ENCODE measurements around the gene KRTAP1-3. TPM values are rescaled to one million over a fixed set of nuclear protein-coding genes. Genes with fewer than 3 reads are reported as not detected.
"Not testable (repeated sequence)": the region's sequence is repeated elsewhere in the genome, so short reads cannot be mapped to it uniquely, and the experiment has no call there.

Gene KRTAP1-3
- total and polyA plus RNA-seq, 7 donors: not detected

DNA sequence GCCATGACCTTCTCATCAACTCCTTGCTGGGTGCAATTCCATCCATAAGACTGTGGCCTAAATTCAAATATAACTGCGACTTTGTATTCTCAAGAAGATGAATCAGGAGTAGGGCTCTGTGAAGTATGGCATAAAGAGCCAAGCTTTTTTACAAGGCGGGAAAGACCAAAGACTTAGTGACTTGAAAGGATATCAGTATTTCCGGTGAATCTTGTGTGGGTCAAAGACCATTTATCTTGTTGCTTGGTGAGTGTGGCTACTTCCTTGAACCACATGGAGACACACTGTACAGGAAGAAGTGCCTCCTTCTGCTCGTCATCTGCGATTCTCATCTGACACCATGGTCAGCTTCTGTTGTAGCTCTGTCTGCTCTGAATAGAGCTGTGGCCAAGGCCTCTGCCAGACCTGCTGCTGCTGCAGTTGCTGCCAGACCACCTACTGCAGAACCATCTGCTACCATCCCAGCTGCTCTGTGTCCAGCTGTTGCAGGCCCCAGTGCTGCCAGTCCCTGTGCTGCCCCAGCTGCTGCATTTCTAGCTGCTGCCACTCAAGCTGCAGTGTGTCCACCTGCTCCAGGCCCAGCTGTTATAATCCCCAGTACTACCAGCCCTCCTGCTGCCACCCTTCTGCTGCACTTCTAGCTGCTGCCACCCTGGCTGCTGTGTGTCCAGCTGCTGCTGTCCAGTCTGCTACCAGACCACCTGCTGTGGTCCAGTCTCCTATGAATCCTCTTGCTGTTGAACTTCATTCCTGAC, 37.1 kb upstream of the KRTAP1-3 start:
- Histone ChIP-seq H3K4me3 (no peak overlapping the region), H3K4me1 (no peaks in the 10 kb centered on the region), H3K27me3 (ENCODE audit: insufficient read depth in 3 of 3, low read length in 2 of 3) (peaks cover 0 to 4% (median 0%) of the 10 kb centered on the region in 3 donors), H3K27ac (no peak overlapping the region), H3K36me3 (ENCODE audit: insufficient read depth in 1 of 2, low read depth in 1 of 2) (no peaks in the 10 kb centered on the region), H3K9me3 (no peaks in the 10 kb centered on the region)
- DNase-seq (no peak), ATAC-seq (no peak)
- TF ChIP-seq, protein P1, sequence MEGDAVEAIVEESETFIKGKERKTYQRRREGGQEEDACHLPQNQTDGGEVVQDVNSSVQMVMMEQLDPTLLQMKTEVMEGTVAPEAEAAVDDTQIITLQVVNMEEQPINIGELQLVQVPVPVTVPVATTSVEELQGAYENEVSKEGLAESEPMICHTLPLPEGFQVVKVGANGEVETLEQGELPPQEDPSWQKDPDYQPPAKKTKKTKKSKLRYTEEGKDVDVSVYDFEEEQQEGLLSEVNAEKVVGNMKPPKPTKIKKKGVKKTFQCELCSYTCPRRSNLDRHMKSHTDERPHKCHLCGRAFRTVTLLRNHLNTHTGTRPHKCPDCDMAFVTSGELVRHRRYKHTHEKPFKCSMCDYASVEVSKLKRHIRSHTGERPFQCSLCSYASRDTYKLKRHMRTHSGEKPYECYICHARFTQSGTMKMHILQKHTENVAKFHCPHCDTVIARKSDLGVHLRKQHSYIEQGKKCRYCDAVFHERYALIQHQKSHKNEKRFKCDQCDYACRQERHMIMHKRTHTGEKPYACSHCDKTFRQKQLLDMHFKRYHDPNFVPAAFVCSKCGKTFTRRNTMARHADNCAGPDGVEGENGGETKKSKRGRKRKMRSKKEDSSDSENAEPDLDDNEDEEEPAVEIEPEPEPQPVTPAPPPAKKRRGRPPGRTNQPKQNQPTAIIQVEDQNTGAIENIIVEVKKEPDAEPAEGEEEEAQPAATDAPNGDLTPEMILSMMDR (IDR thresholded peaks at IDR 0.05): no peak
- intact Hi-C loops (cut with DNase I): no loop called here
- 64 to 77% (median 71%) methylated on average over 5 of the region's 5 CpGs for WGBS, 3 donors

DNA sequence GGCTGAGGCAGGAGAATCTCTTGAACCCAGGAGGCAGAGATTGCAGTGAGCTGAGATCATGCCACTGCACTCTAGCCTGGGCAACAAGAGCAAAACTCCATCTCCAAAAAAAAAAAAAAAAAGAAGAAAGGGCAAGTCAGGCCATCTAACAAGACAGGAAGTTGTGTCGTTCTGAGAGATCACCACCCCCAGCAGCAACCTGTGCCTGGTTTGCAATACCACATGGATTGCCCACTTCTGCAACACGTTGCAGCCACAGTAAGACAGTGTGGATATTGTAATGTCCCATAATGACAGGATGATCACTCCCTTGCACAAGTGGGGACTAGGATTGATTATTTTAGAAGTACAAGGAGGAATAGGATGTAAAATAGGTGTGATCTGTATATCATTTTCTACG, 34.4 kb upstream of the KRTAP1-3 start:
- Histone ChIP-seq H3K4me1 (no peaks in the 10 kb centered on the region), H3K4me3 (no peak overlapping the region), H3K9me3 (no peaks in the 10 kb centered on the region), H3K27me3 (ENCODE audit: insufficient read depth in 3 of 3, low read length in 2 of 3) (peaks cover 0 to 1% (median 0%) of the 10 kb centered on the region in 3 donors), H3K36me3 (ENCODE audit: insufficient read depth in 1 of 2, low read depth in 1 of 2) (no peaks in the 10 kb centered on the region), H3K27ac (no peak overlapping the region)
- DNase-seq (no peak), ATAC-seq (no peak)
- TF ChIP-seq, protein P1 (IDR thresholded peaks at IDR 0.05): no peak
- intact Hi-C loops (cut with DNase I): no loop called here
- WGBS, 3 donors: 73 to 75% (median 75%) methylated on average over 3 of the region's 3 CpGs

DNA sequence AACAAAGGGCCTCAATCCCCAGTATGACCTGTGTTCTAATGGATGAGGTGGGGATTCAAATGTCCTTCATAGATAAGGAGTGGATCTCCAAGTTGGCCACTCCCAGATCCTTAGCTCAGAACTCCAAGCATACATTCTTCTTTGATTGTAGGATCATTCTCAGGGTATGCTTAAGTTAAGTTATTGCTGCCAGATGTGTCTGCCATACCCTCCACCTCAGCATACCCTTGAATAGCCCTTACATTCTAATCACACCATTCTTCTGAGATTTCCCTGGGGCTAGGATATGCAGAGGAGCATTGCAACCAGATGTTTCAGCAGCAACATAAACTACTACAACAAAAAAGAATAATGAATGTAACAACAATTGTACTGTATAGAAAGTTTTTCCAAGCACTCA, 32.6 kb upstream of the KRTAP1-3 start:
- H3K27me3 ChIP-seq (ENCODE audit: insufficient read depth in 3 of 3, low read length in 2 of 3): peaks cover 0 to 1% (median 0%) of the 10 kb centered on the region in 3 donors

DNA sequence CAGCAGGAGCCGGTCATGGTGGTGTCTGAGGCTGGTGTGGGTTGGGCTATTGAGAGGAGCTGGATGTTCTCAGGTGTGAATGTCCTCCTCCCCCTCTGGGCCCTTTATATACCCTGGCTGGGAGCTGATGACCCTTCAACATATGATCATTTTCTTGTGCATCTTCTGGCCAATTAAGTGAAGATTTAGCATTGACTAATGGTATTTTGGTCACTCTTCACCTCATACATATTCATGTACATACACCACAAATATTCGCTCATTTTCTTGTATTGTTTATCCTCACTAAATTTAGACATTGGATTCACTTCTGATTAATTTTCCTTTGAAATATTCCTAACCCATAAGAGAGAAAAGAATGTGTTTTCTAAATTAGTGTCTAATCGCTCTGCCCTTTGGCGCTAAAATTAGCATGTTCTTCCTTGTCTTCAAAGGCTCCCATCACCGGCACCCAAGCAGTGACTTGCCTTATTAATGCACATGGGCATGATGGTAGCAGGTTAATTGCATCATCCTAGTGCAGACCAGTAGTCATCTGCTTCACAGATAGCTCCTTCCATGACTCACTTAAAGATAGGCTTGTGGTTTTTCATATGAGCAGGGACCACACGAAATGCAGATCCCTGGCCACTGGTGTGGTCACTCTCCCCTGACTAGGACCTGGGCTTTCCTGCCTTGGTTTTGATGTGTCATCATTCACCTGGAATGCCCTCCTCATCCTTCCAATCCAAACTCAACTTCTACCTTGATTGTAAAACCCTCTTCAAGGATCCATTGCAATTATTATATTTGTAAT, 31.4 kb upstream of the KRTAP1-3 start, which contains the start of gene KRTAP2-4:
KRTAP2-4 (minus strand) TSS at position 51 of the 796 bp plus-strand sequence; CDS start at position 17, 34 bp downstream.
- Histone ChIP-seq H3K27ac (no peak within 1 kb of the TSS), H3K4me3 (no peak within 1 kb of the TSS), H3K27me3 (ENCODE audit: insufficient read depth in 3 of 3, low read length in 2 of 3) (peaks cover 0 to 1% (median 1%) of the 10 kb centered on the region in 3 donors), H3K4me1 (no peaks in the 10 kb centered on the region), H3K9me3 (no peaks in the 10 kb centered on the region), H3K36me3 (ENCODE audit: insufficient read depth in 1 of 2, low read depth in 1 of 2) (no peaks in the 10 kb centered on the region)
- DNase-seq (no peak), ATAC-seq (no peak)
- TF ChIP-seq, protein P1 (IDR thresholded peaks at IDR 0.05): no peak
- 88 to 95% (median 92%) methylated on average over 5 to 6 of the region's 6 CpGs for WGBS, 3 donors
- intact Hi-C loops (cut with DNase I): no loop called here

More for the DNA sequence above, 32.6 kb upstream of the KRTAP1-3 start:
- Histone ChIP-seq H3K4me1 (no peaks in the 10 kb centered on the region), H3K9me3 (no peaks in the 10 kb centered on the region), H3K4me3 (no peak overlapping the region), H3K36me3 (ENCODE audit: insufficient read depth in 1 of 2, low read depth in 1 of 2) (no peaks in the 10 kb centered on the region), H3K27ac (no peak overlapping the region)
- TF ChIP-seq, protein P1 (IDR thresholded peaks at IDR 0.05): no peak
- intact Hi-C loops (cut with DNase I): no loop called here
- no peak for ATAC-seq
- no peak for DNase-seq

DNA sequence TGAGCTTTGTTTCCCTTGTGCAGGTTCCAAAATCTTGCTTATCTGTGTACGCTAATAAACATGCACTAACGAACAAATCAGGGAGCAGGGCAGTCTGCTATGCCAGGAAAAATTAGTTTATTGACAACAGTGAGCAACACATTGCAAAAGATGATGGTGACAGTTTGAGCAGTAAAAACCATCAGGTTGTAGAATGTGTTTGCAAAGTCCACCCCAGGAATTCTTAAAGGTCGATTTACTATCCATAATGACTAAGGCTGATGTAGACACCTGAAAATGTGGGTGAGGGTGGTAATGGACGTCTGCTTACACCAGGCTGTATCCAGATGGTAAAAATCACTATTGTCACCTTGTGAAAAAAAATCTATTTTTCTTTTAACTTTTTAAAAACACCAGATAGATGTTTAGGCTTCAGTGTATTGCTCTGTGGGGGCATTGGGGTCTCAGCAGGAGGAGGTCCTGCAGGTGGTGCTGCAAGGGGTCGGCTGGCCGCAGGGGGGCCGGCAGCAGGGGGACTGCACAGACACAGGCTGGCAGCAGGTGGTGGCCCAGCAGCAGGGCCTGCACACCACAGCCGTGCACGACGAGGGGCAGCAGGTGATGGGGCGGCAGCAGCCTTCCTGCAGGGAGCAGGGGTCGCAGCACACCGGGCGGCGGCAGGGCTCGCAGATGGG, 30.5 kb upstream of the KRTAP1-3 start:
- H3K36me3 ChIP-seq (ENCODE audit: insufficient read depth in 1 of 2, low read depth in 1 of 2); H3K4me3 ChIP-seq; intact Hi-C loops (cut with DNase I); H3K27ac ChIP-seq; DNase-seq; H3K27me3 ChIP-seq (ENCODE audit: insufficient read depth in 3 of 3, low read length in 2 of 3); H3K4me1 ChIP-seq; ATAC-seq; H3K9me3 ChIP-seq: not testable (repeated sequence)
- WGBS, 3 donors: 62 to 78% (median 76%) methylated on average over 4 to 7 of the region's 16 CpGs

Measured in psoas muscle (tissue), 8 donors.